Liver (tissue), 3 donors: Measurements from ENCODE around the gene PLEKHA8.

Experiments used
- CTCF ChIP-seq: fragments of 150-350 bp; IDR thresholded peaks from 2 replicates; pipeline ENCODE4 v1.5.1; 2017; ENCODE audit warnings: improper control_type of control experiment, low read depth, low read length; ENCODE audit not compliant: missing input control
- EGR1 ChIP-seq, 2 donors: IDR thresholded peaks; 2 replicates each; pipeline ENCODE4 v1.6.1; 2016 to 2018; ENCODE audit warnings: antibody characterized with exemption in 2 of 2, low read depth in 2 of 2
- FOXA2 ChIP-seq: IDR thresholded peaks from 2 replicates; pipeline ENCODE4 v1.6.1; 2016; ENCODE audit warnings: antibody characterized with exemption
- JUND ChIP-seq, 2 donors: IDR thresholded peaks; 2 replicates each; pipeline ENCODE4 v1.6.1; 2016; ENCODE audit warnings: antibody characterized with exemption in 2 of 2
- MAX ChIP-seq: IDR thresholded peaks from 2 replicates; pipeline ENCODE4 v1.6.1; 2016; ENCODE audit warnings: antibody characterized with exemption
- RAD21 ChIP-seq, 2 donors: IDR thresholded peaks; 2 replicates each; pipeline ENCODE4 v1.6.1; 2016; ENCODE audit warnings: antibody characterized with exemption in 2 of 2, mild to moderate bottlenecking in 2 of 2
- REST ChIP-seq: IDR thresholded peaks from 2 replicates; pipeline ENCODE4 v1.6.1; 2016; ENCODE audit warnings: antibody characterized with exemption, mild to moderate bottlenecking
- RXRA ChIP-seq, 2 donors: IDR thresholded peaks; 2 replicates each; pipeline ENCODE4 v1.6.1; 2017 to 2018; ENCODE audit warnings: antibody characterized with exemption in 2 of 2, mild to moderate bottlenecking in 1 of 2
- SP1 ChIP-seq: IDR thresholded peaks from 2 replicates; pipeline ENCODE4 v1.6.1; 2018; ENCODE audit warnings: antibody characterized with exemption, mild to moderate bottlenecking
- TAF1 ChIP-seq: conservative IDR thresholded peaks from 2 replicates; pipeline ENCODE4 v1.6.1; 2016; ENCODE audit warnings: antibody characterized with exemption, mild to moderate bottlenecking
- YY1 ChIP-seq: IDR thresholded peaks from 2 replicates; pipeline ENCODE4 v1.6.1; 2016; ENCODE audit warnings: antibody characterized with exemption, mild to moderate bottlenecking
- donor health status: healthy.
- donor health status: healthy.

- TF ChIP-seq CTCF (no peak), TAF1 (no peak), YY1 (no peak), EGR1 (IDR thresholded peaks at IDR 0.05; ENCODE audit: low read depth in 2 of 2) (no peak), MAX (no peak), SP1 (no peak), REST (no peak), FOXA2 (no peak), RXRA (IDR thresholded peaks at IDR 0.05) (no peak), JUND (IDR thresholded peaks at IDR 0.05) (no peak), RAD21 (IDR thresholded peaks at IDR 0.05) (no peak)
Measured at GRCh38 chr7:30049173-30049572, 21.0 kb downstream of the PLEKHA8 start.
